Stimulated activated CD4-positive, alpha-beta T cell treated with anti-CD3 and anti-CD28 coated beads, Interleukin-1b, Interleukin-23, amount 100 ng/mL, for 48 hours (primary cell): Measurements from ENCODE around the gene ADGRG6.
"Not testable (repeated sequence)": the region's sequence is repeated elsewhere in the genome, so short reads cannot be mapped to it uniquely, and the experiment has no call there.

ENCODE experiments used
- DNase-seq: peaks from one replicate; pipeline ENCODE4 v3.0.0-alpha.2; 2020

ADGRG6 gene

GRCh38 chr6:142416179-142416578, 114.4 kb downstream of the ADGRG6 start:
- no peak for DNase-seq

- DNase-seq, result no peak
Measured at GRCh38 chr6:142416686-142417085, 114.9 kb downstream of the ADGRG6 start.

- DNase-seq, result no peak
Measured at GRCh38 chr6:142417331-142417750, 115.5 kb downstream of the ADGRG6 start.

- no peak for DNase-seq
Measured at GRCh38 chr6:142419071-142419470, 117.3 kb downstream of the ADGRG6 start.

- no peak for DNase-seq
Measured at GRCh38 chr6:142420802-142421201, 119.0 kb downstream of the ADGRG6 start.

- no peak for DNase-seq
Measured at GRCh38 chr6:142421285-142422117, 119.7 kb downstream of the ADGRG6 start.

- not testable (repeated sequence) for DNase-seq
Measured at GRCh38 chr6:142426444-142427132, 124.8 kb downstream of the ADGRG6 start.

- not testable (repeated sequence) for DNase-seq
Measured at GRCh38 chr6:142428468-142428867, 126.7 kb downstream of the ADGRG6 start.

- DNase-seq, result no peak
Measured at GRCh38 chr6:142429195-142429594, 127.4 kb downstream of the ADGRG6 start.

- DNase-seq, result no peak
Measured at GRCh38 chr6:142433419-142433818, 131.6 kb downstream of the ADGRG6 start.

- DNase-seq, result no peak
Measured at GRCh38 chr6:142438898-142439297, 137.1 kb downstream of the ADGRG6 start.

GRCh38 chr6:142440600-142441293, 138.9 kb downstream of the ADGRG6 start:
- DNase-seq, result no peak

- DNase-seq, result no peak
Measured at GRCh38 chr6:142441716-142442115, 139.9 kb downstream of the ADGRG6 start.

GRCh38 chr6:142443102-142443501, 141.3 kb downstream of the ADGRG6 start:
- no peak for DNase-seq

GRCh38 chr6:142443532-142443931, 141.7 kb downstream of the ADGRG6 start:
- DNase-seq, result no peak

- DNase-seq, result no peak
Measured at GRCh38 chr6:142444376-142444775, 142.6 kb downstream of the ADGRG6 start.

- DNase-seq, result no peak
Measured at GRCh38 chr6:142444881-142445301, 143.1 kb downstream of the ADGRG6 start.

- DNase-seq, result no peak
Measured at GRCh38 chr6:142446168-142446567, 144.4 kb downstream of the ADGRG6 start.

- DNase-seq, result no peak
Measured at GRCh38 chr6:142446576-142446975, 144.8 kb downstream of the ADGRG6 start.

GRCh38 chr6:142448091-142448729, 146.4 kb downstream of the ADGRG6 start:
- no peak for DNase-seq

- DNase-seq, result not testable (repeated sequence)
Measured at GRCh38 chr6:142450856-142451255, 149.0 kb downstream of the ADGRG6 start.

GRCh38 chr6:142452993-142453392, 151.2 kb downstream of the ADGRG6 start:
- no peak for DNase-seq

- not testable (repeated sequence) for DNase-seq
Measured at GRCh38 chr6:142454196-142454595, 152.4 kb downstream of the ADGRG6 start.
